Endodermal cell (in vitro differentiated cells): ENCODE data around the gene TRAP1. TPM values are rescaled to one million over a fixed set of nuclear protein-coding genes. Genes with fewer than 3 reads are reported as not detected.

Experiments
- DNase-seq: peaks from one replicate; pipeline ENCODE4 v3.0.0-alpha.2; 2017
- H3K27ac ChIP-seq: 2 replicates; pipeline ENCODE4 v1.5.1; 2013; ENCODE audit warnings: mild to moderate bottlenecking, low read depth, low read length, moderate library complexity
- H3K27me3 ChIP-seq: 2 replicates; pipeline ENCODE4 v1.6.1; 2013; ENCODE audit warnings: mild to moderate bottlenecking, low read length, moderate library complexity; ENCODE audit not compliant: insufficient read depth, control insufficient read depth, poor library complexity, severe bottlenecking
- H3K36me3 ChIP-seq: 2 replicates; pipeline ENCODE4 v1.7.0; 2013; ENCODE audit warnings: mild to moderate bottlenecking, low read length, moderate library complexity; ENCODE audit not compliant: control insufficient read depth, insufficient read depth
- H3K4me1 ChIP-seq: one replicate; pipeline ENCODE4 v1.7.0; 2013; ENCODE audit warnings: low read length; ENCODE audit not compliant: control insufficient read depth, insufficient read depth
- H3K4me3 ChIP-seq: 2 replicates; pipeline ENCODE4 v1.5.1; 2013; ENCODE audit warnings: mild to moderate bottlenecking, low read length, moderate library complexity
- H3K9ac ChIP-seq: 2 replicates; pipeline ENCODE4 v1.6.1; 2013; ENCODE audit warnings: mild to moderate bottlenecking, low read length, moderate library complexity; ENCODE audit not compliant: poor library complexity, severe bottlenecking; ENCODE audit errors: extremely low read depth
- H3K9me3 ChIP-seq: 2 replicates; pipeline ENCODE4 v1.6.1; 2013; ENCODE audit warnings: mild to moderate bottlenecking, low read length, moderate library complexity; ENCODE audit not compliant: control insufficient read depth
- H3K27ac Mint-ChIP-seq: 2 replicates; pipeline ENCODE4 v1.8.0; 2020; ENCODE audit warnings: mixed read lengths
- H3K27me3 Mint-ChIP-seq: 2 replicates; pipeline ENCODE4 v1.8.0; 2021; ENCODE audit warnings: mild to moderate bottlenecking, mixed read lengths; ENCODE audit not compliant: insufficient read depth
- H3K36me3 Mint-ChIP-seq: 2 replicates; pipeline ENCODE4 v1.8.0; 2020; ENCODE audit warnings: low read depth, mixed read lengths
- H3K4me1 Mint-ChIP-seq: 2 replicates; pipeline ENCODE4 v1.8.0; 2020; ENCODE audit warnings: mixed read lengths
- H3K4me3 Mint-ChIP-seq: 2 replicates; pipeline ENCODE4 v1.8.0; 2020; ENCODE audit warnings: mild to moderate bottlenecking, moderate library complexity, mixed read lengths
- H3K9me3 Mint-ChIP-seq: 2 replicates; pipeline ENCODE4 v1.8.0; 2020; ENCODE audit warnings: mild to moderate bottlenecking, mixed read lengths
- WGBS, 2 experiments: methylation state at CpG; one replicate each; pipeline versions ENCODE4 v1.1.5 to v1.1.7; 2013; ENCODE audit warnings: missing lambda C conversion rate in 2 of 2, mixed read lengths in 1 of 2; ENCODE audit not compliant: insufficient coverage in 1 of 2, insufficient read length in 1 of 2; 5-methylcytosine and 5-hydroxymethylcytosine counted together
- total RNA-seq, 2 donors: library from RNA; stranded (reverse); fragmentation: NEBNext Ultra II Directional in 1 of 2; extraction: Animal tissue kit (Norgen Biotek cat#: 25700) in 1 of 2; gene quantifications; 2 replicates in 1 of 2; 3 replicates in 1 of 2; pipeline ENCODE4 v1.2.1, GENCODE V29; 2021
- TF ChIP-seq, protein P1 (sequence below): fragments of 200-600 bp; sonication (generic); conservative IDR thresholded peaks from 2 replicates; pipeline ENCODE4 v1.5.0; 2021; ENCODE audit warnings: antibody characterized with exemption, mild to moderate bottlenecking

Gene TRAP1
- total RNA-seq, 2 donors from 2014 or later = 144 to 156 TPM

DNA sequence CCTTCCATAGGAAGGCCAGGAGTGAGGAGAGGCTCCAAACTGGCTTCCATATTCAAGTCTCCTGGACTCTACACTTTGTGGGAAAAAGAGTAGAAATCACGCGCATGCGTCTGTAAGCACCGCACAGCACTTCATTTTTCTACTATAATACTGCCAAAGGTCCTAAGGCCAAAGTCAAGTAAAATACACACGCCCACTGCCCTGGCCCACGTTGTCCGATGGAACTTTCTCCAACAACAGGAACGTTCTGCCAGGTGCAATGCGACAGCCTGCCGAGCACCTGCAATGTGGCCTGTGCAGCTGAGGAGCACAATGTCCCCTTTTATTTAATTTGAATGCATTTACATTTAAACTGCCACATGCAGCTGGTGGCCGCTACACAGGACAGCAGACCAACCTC, 39.3 kb downstream of the TRAP1 start:
- peaks cover 74% of the 10 kb centered on the region for H3K36me3 Mint-ChIP-seq
- H3K27me3 Mint-ChIP-seq = no peaks in the 10 kb centered on the region
- no peaks in the 10 kb centered on the region for H3K9me3 Mint-ChIP-seq
- Histone ChIP-seq H3K27me3 (no peaks in the 10 kb centered on the region), H3K9ac (no peak overlapping the region), H3K4me3 (no peak overlapping the region), H3K27ac (no peak overlapping the region), H3K9me3 (no peaks in the 10 kb centered on the region), H3K36me3 (peaks cover 50% of the 10 kb centered on the region), H3K4me1 (no peaks in the 10 kb centered on the region)
- no peak for DNase-seq
- TF ChIP-seq, protein P1, sequence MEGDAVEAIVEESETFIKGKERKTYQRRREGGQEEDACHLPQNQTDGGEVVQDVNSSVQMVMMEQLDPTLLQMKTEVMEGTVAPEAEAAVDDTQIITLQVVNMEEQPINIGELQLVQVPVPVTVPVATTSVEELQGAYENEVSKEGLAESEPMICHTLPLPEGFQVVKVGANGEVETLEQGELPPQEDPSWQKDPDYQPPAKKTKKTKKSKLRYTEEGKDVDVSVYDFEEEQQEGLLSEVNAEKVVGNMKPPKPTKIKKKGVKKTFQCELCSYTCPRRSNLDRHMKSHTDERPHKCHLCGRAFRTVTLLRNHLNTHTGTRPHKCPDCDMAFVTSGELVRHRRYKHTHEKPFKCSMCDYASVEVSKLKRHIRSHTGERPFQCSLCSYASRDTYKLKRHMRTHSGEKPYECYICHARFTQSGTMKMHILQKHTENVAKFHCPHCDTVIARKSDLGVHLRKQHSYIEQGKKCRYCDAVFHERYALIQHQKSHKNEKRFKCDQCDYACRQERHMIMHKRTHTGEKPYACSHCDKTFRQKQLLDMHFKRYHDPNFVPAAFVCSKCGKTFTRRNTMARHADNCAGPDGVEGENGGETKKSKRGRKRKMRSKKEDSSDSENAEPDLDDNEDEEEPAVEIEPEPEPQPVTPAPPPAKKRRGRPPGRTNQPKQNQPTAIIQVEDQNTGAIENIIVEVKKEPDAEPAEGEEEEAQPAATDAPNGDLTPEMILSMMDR = no peak
- H3K27ac Mint-ChIP-seq = no peak overlapping the region
- no peak overlapping the region for H3K4me3 Mint-ChIP-seq
- WGBS, 2 experiments = 94 to 99% methylated on average over 10 to 11 of the region's 11 CpGs
- no peaks in the 10 kb centered on the region for H3K4me1 Mint-ChIP-seq

DNA sequence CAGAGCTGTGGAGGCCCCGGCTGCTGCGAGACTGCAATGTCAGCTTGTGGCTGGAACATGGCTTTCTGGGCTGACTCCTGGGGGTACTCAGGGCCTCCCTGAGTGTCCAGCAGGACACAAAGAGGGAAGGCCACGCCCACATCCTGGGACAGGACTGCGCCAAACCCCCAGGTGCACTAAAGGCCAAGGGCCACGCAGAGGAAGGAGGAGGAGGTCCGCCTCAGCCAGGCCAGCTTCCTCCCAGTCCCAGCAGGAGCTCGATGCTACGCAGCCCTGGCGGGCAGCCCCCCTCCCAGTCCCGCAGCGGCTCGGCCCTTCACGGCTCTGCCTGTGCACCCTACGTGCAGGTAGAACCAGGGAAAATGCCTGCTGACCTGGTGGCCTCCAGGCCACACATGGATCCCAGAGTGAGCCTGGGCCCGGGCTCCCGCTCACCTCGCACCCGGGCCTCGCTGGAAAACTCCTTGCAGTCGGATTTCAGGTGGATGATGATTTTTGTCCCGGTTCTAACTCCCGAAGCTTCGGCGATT, 41.7 kb downstream of the TRAP1 start:
- no peaks in the 10 kb centered on the region for H3K9me3 Mint-ChIP-seq
- no peak overlapping the region for H3K27ac Mint-ChIP-seq
- no peak for DNase-seq
- no peak overlapping the region for H3K4me3 Mint-ChIP-seq
- 93 to 94% methylated on average over 18 to 24 of the region's 24 CpGs for WGBS, 2 experiments
- H3K9me3 ChIP-seq = no peaks in the 10 kb centered on the region
- H3K27me3 Mint-ChIP-seq = no peaks in the 10 kb centered on the region
- TF ChIP-seq, protein P1 = no peak
- H3K4me1 Mint-ChIP-seq = no peaks in the 10 kb centered on the region
- H3K4me3 ChIP-seq = no peak overlapping the region
- H3K4me1 ChIP-seq = no peaks in the 10 kb centered on the region
- no peak overlapping the region for H3K27ac ChIP-seq
- H3K27me3 ChIP-seq = no peaks in the 10 kb centered on the region
- H3K36me3 Mint-ChIP-seq = peaks cover 70% of the 10 kb centered on the region
- H3K9ac ChIP-seq = no peak overlapping the region
- H3K36me3 ChIP-seq = peaks cover 43% of the 10 kb centered on the region

DNA sequence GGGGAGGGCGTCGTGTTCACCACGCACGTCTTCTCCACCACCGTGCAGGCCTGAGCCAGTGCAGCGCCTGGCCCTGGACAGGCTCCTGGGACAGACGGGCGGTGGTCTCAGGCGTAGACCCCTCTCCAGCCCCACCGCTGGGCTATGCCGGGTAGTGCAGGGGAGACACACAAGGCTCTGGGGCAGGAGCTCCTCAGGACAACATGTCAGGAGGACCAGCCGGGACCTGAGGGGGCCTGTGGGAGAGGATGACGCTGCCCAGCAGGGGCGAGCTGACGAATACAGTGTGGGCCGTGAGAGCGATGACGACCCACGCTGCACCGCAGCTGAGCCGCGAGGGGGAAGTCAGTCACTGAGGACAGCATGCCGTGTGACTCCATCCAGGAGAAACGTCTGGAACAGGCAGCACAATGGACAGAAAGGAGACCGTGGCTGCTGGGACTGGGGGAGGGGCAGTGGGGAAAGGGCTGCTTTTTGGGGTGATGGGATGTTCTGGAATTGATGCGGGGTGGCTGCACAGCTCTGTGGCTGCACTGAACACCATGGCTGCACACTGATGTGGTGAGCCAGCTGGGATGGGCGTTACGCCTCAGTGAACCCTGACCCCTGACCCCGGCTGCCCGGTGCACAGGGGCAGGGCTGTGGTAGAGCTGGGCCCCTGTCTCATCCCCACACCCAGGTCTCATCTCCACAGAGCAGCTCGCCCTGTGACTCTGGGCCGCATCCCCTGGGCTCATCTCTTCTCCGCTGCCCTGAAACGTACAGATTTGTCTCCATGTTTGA, 42.6 kb downstream of the TRAP1 start:
- Histone ChIP-seq H3K27ac (peak overlapping the region; percentile 11), H3K36me3 (peaks cover 46% of the 10 kb centered on the region), H3K4me1 (no peaks in the 10 kb centered on the region), H3K9me3 (no peaks in the 10 kb centered on the region), H3K27me3 (no peaks in the 10 kb centered on the region), H3K4me3 (no peak overlapping the region), H3K9ac (no peak overlapping the region)
- peak; percentile 68 for DNase-seq
- H3K4me3 Mint-ChIP-seq = no peak overlapping the region
- H3K27me3 Mint-ChIP-seq = no peaks in the 10 kb centered on the region
- WGBS, 2 experiments = 88 to 94% methylated on average over 25 to 34 of the region's 34 CpGs
- peaks cover 72% of the 10 kb centered on the region for H3K36me3 Mint-ChIP-seq
- TF ChIP-seq, protein P1 = peak; percentile 46
- H3K27ac Mint-ChIP-seq = no peak overlapping the region
- H3K4me1 Mint-ChIP-seq = no peaks in the 10 kb centered on the region
- H3K9me3 Mint-ChIP-seq = no peaks in the 10 kb centered on the region
